Measurements from ENCODE around the gene FOSL1. TPM values are rescaled to one million over a fixed set of nuclear protein-coding genes. Genes with fewer than 3 reads are reported as not detected.

FOSL1 gene
- total and polyA plus RNA-seq, 2 of the 13 experiments (the other 11 are each of a cell fraction or from before 2014, with no cell fraction given) = 4.0 to 4.1 TPM

GRCh38 chr11:65890324-65891218, 9.6 kb downstream of the FOSL1 start, which contains the start of gene CCDC85B (continued):
- TF ChIP-seq ZNF589 (CRISPR knock-in tag; conservative IDR thresholded peaks at IDR 0.05) (no peak), NR3C1 (CRISPR knock-in tag; IDR thresholded peaks at IDR 0.05) (no peak), KAT7 (CRISPR knock-in tag; IDR thresholded peaks at IDR 0.05; ENCODE audit: borderline replicate concordance) (peak; percentile 64; the same call in 1 of the 2 replicates), ZBTB14 (CRISPR knock-in tag; IDR thresholded peaks at IDR 0.05) (peak; percentile 90), SALL1 (CRISPR knock-in tag; IDR thresholded peaks at IDR 0.05) (peak; percentile 90), SMAD9 (CRISPR knock-in tag; IDR thresholded peaks at IDR 0.05) (no peak), HOXA9 (CRISPR knock-in tag; IDR thresholded peaks at IDR 0.05; ENCODE audit: borderline replicate concordance) (peak; percentile 62; the same call in 1 of the 2 replicates), MXI1 (IDR thresholded peaks at IDR 0.05; ENCODE audit: borderline replicate concordance, low read depth, low read length) (peak; percentile 90; the same call in 1 of the 3 replicates), RNF219 (CRISPR knock-in tag; IDR thresholded peaks at IDR 0.05) (no peak), ZNF652 (CRISPR knock-in tag; IDR thresholded peaks at IDR 0.05; ENCODE audit: borderline replicate concordance, low read depth) (no peak), RARG (CRISPR knock-in tag; IDR thresholded peaks at IDR 0.05; ENCODE audit: low read depth) (no peak), MAFG (CRISPR knock-in tag; IDR thresholded peaks at IDR 0.05) (no peak), FOXO4 (CRISPR knock-in tag; conservative IDR thresholded peaks at IDR 0.05) (no peak), STAG1 (CRISPR knock-in tag; IDR thresholded peaks at IDR 0.05) (no peak), POLR2AphosphoS2 (IDR thresholded peaks at IDR 0.05; ENCODE audit: low read depth, low read length) (peak; percentile 64), ZNF816 (CRISPR knock-in tag; IDR thresholded peaks at IDR 0.05; ENCODE audit: borderline replicate concordance) (no peak; the same call in 1 of the 2 replicates), ISX (CRISPR knock-in tag; conservative IDR thresholded peaks at IDR 0.05) (0 out of 2 replicates have a peak, but pooled peaks have one; percentile 45), ZNF33A (CRISPR knock-in tag; IDR thresholded peaks at IDR 0.05; ENCODE audit: borderline replicate concordance) (no peak), ZNF710 (CRISPR knock-in tag; IDR thresholded peaks at IDR 0.05; ENCODE audit: borderline replicate concordance) (no peak; the same call in 1 of the 2 replicates), ZGPAT (CRISPR knock-in tag; IDR thresholded peaks at IDR 0.05) (no peak; the same call in 1 of the 2 replicates), ZNF207 (IDR thresholded peaks at IDR 0.05; ENCODE audit: borderline replicate concordance) (no peak)
